Islet of Langerhans (tissue), 1 donor: ENCODE data around the gene FBXO17.
"Not testable (repeated sequence)": the region's sequence is repeated elsewhere in the genome, so short reads cannot be mapped to it uniquely, and the experiment has no call there.

Experiments used
- FAIRE-seq: peaks from one replicate; lab custom pipeline; 2011; peaks lifted over from hg19 to GRCh38; lab: Jason Lieb, UNC

FBXO17 gene

GRCh38 chr19:38942471-38943181 is 32.9 kb downstream of the FBXO17 start:
- FAIRE-seq = no peak

GRCh38 chr19:38941979-38942378 is 33.6 kb downstream of the FBXO17 start:
- no peak for FAIRE-seq

DNA sequence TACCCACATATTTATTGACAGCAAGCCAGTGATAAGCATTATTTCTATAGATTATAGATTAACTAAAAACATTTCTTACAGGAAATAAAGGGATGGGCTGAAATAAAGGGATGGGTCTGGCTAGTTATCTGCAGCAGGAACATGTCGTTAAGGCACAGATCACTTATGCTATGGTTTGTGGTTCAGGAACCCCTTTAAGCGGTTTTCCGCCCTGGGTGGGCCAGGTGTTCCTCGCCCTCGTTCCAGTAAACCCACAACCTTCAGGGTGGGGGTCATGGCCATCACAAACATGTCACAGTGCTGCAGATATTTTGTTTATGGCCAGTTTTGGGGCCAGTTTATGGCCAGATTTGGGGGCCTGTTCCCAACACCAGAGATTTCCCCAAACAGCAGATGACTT is 34.1 kb downstream of the FBXO17 start:
- not testable (repeated sequence) for FAIRE-seq

- no peak for FAIRE-seq
These were observed 35.6 kb downstream of the FBXO17 start for GRCh38 chr19:38939957-38940356.

DNA sequence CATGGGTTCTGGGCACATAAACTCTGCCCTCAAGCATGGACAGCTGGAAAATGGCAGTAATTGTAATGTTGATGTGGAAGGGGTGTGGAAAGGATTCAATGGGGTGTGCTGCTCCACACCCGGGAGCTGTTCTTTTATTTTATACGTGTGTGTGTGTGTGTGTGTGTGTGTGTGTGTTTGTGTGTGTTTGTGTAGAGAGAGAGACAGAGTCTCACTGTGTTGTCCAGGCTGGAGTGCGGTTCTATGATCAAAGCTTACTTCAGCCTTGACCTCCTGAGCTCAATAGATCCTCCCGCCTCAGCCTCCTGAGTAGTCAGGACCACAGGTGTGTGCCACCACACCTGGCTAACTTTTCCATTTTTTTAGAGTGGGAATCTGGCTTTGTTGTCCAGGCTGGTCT is 42.0 kb downstream of the FBXO17 start:
- FAIRE-seq = no peak

GRCh38 chr19:38932425-38933179 is 42.9 kb downstream of the FBXO17 start:
- FAIRE-seq = no peak

DNA sequence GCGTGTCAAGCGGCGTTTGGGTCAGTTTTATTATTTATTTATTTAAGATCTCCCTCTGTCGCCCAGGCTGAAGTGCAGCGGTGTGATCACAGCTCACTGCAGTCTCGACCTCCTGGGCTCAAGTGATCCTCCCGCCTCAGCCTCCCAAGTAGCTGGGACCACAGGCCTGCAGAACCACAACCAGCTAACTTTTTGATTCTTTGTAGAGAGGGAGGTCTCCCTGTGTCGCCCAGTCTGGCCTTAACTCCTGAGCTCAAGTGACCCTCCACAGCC is 44.1 kb downstream of the FBXO17 start:
- no peak for FAIRE-seq

GRCh38 chr19:38930776-38931520 is 44.6 kb downstream of the FBXO17 start, which contains the start of gene MRPS12:
MRPS12 (plus strand) TSS chr19:38930944; CDS start chr19:38931295, 351 bp downstream.
- FAIRE-seq = peak; percentile 97

DNA sequence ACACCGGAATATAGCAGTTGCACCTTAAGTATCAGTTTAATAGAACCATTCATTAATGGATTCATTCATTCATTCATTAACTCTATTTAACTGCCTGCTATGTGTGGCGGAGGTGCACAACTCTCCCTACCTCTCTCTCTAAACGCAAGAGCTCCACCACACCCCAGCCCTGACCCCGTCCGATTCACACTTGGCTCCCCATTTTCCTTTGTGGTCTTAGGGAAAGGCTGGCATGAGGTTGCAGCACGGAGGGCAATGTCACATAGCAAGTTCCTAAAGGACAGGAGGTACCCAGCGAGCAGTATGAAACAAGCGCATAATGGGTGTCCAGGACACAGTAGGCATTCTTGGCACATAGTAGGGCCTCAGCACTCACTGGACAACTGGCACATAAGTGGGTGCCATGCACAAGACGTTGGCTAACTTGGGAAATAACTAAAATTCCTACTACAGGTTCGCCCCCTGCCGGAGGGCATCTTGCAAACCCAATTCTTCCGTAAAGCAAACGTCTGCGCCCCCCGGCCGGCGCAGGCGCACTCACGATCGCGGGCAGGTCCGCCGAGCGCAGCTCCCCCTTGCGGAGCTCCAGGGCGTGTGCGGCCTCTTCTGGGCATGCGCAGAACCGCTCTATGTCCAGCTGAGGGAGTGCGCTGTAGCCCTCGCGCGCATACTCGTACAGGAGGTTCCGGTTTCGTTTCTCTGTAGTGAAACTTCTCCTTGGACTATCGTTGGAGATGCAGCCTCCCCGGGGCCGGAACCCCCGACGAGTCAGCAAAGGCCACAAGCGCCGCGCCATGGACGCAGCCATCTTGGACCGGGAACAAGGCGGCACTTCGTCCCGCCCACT is 45.4 kb downstream of the FBXO17 start, which contains the start of gene SARS2:
TSS of gene SARS2 (minus strand) at position 835 of the 847 bp plus-strand sequence. CDS start at position 808, 27 bp downstream.
- FAIRE-seq = no peak

DNA sequence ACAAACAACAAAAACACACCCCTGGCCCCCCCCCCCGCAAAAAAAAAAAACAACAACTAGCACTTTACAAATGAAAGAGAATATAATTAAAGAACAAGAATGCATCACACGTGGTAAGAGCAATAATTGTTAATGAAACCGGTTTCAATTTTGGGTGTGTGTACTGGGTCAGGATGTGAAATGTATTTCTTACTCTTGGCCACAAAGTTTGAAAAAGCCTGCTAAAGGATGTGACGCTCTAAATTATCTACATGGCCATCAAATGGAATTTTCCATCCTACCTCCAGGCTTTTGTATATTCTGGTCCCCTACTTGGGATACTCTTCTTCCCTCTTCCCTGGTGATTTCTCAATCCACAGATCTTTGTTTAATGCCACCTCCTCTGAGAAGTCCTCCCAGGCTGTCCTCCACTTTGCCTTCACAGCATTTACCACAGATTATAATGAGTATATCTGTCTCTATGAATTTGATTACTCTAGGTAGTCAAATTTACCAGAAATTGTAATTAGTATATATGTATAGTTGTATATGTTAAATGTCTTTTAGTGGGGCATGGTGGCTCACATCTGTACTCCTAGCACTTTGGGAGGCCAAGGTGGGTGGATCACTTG is 47.0 kb downstream of the FBXO17 start:
- no peak for FAIRE-seq

DNA sequence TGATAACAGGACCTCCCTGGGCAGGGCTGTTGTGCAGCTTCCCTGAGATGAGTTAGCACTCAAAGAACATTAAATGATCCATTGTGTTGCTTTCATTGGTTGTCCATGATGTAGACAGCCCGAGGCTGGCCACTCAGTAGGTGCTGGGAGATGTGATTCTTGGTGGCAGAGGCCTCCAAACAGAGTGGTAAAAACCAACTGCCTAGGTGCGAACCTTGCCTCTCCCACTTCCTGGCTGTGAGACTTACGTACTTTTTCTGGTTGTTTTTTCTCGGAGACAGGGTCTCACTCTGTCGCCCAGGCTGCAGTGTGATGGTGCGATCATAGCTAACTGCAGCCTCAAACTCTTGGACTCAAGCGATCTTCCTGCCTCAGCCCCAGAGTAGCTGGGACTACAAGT is 51.2 kb downstream of the FBXO17 start:
- FAIRE-seq = no peak

- FAIRE-seq = no peak
These were observed 53.1 kb downstream of the FBXO17 start for GRCh38 chr19:38922482-38922881.

GRCh38 chr19:38921420-38922274 is 53.9 kb downstream of the FBXO17 start:
- no peak for FAIRE-seq

DNA sequence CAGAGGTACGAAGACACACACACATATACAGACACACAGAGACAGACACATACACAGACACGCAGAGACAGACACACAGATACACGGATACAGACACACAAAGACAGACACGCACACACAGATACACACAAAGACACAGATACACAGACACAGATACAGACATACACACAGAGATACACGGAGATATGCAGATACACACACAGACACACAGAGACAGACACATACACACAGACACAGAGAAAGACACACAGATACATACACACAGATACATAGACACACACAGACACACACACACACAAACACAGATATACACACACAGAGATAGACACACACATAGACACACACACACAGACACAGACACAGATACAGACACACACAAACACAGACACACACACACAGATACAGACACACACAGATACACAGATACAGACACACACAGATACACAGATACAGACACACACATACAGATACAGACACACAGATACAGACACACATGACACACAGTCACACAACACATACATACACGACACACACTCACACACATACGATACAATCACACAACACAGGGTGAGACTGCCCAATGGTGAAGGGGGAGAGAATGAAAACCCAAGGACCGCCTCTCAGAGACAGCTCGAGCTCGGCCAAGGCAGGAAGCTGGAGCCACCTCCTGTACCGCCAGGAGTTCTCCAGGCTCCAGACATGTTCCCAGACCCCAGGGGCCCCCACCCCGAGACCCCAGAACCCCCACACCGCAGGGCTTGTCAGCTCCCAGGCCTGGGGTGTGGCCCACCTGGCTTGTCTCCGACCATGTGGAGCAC is 54.7 kb downstream of the FBXO17 start:
- FAIRE-seq = no peak

- no peak for FAIRE-seq
These were observed 55.5 kb downstream of the FBXO17 start for GRCh38 chr19:38919837-38920601.

- no peak for FAIRE-seq
These were observed 57.0 kb downstream of the FBXO17 start for GRCh38 chr19:38918526-38918925.

DNA sequence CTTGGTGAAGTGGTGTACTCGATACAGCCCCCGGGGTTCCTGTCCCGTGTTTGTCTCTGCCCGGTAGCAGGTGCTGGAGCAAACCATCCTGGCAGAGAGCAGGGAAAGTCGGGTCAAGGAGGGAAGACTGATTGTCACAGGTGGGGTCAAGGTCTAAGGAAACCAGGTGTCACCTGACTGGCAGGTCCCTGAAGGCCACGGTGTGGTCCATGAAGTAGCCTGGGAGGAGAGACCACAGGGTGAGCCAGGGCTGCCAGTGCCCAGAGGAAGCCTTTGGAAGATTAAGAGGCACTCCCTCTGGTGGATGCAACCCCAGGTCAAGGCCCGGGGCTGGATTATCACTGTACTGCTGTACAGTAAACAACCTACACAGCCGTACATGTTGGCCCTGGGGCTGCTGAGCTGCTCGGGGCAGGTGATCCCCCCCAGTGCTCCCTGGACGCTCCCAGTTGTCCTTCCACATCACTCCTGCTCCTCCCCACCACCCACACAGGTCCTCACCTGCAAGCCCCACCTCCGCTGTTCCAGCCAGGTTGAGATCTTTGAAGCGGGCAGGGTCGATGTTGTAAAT is 57.5 kb downstream of the FBXO17 start:
- no peak for FAIRE-seq

GRCh38 chr19:38917516-38917915 is 58.0 kb downstream of the FBXO17 start:
- FAIRE-seq = no peak
